ENCODE measurements around the gene LRG1.
"Not testable (repeated sequence)": the region's sequence is repeated elsewhere in the genome, so short reads cannot be mapped to it uniquely, and the experiment has no call there.

LRG1 gene

GRCh38 chr19:4527377-4527776, 12.5 kb downstream of the LRG1 start:
- not testable (repeated sequence) for DNase-seq (ENCODE audit: low read depth)

GRCh38 chr19:4525563-4526002, 14.3 kb downstream of the LRG1 start:
- no peak for DNase-seq (ENCODE audit: low read depth)

GRCh38 chr19:4524808-4525562, 14.9 kb downstream of the LRG1 start:
- DNase-seq (ENCODE audit: low read depth), result no peak

GRCh38 chr19:4523306-4524110, 16.3 kb downstream of the LRG1 start:
- no peak for DNase-seq (ENCODE audit: low read depth)

- DNase-seq (ENCODE audit: low read depth), result no peak
Observed at GRCh38 chr19:4522291-4523002, 17.4 kb downstream of the LRG1 start.

- no peak for DNase-seq (ENCODE audit: low read depth)
Observed at GRCh38 chr19:4521888-4522242, 18.0 kb downstream of the LRG1 start.

- DNase-seq (ENCODE audit: low read depth), result no peak
Observed at GRCh38 chr19:4521170-4521887, 18.5 kb downstream of the LRG1 start.

GRCh38 chr19:4519521-4520277, 20.1 kb downstream of the LRG1 start:
- DNase-seq (ENCODE audit: low read depth), result no peak

GRCh38 chr19:4519172-4519496, 20.7 kb downstream of the LRG1 start:
- no peak for DNase-seq (ENCODE audit: low read depth)

GRCh38 chr19:4518345-4519171, 21.3 kb downstream of the LRG1 start, which contains the start of gene PLIN4:
TSS of gene PLIN4 (minus strand) at chr19:4518486. CDS start at chr19:4518272, 214 bp downstream.
- DNase-seq (ENCODE audit: low read depth), result no peak

- DNase-seq (ENCODE audit: low read depth), result no peak
Observed at GRCh38 chr19:4517451-4518057, 22.3 kb downstream of the LRG1 start.

- DNase-seq (ENCODE audit: low read depth), result no peak
Observed at GRCh38 chr19:4516939-4517300, 22.9 kb downstream of the LRG1 start.

- DNase-seq (ENCODE audit: low read depth), result no peak
Observed at GRCh38 chr19:4516199-4516938, 23.5 kb downstream of the LRG1 start.

GRCh38 chr19:4515732-4516131, 24.1 kb downstream of the LRG1 start:
- DNase-seq (ENCODE audit: low read depth), result no peak

- no peak for DNase-seq (ENCODE audit: low read depth)
Observed at GRCh38 chr19:4513248-4513647, 26.6 kb downstream of the LRG1 start.

- DNase-seq (ENCODE audit: low read depth), result no peak
Observed at GRCh38 chr19:4512070-4512469, 27.8 kb downstream of the LRG1 start.

GRCh38 chr19:4511300-4512054, 28.4 kb downstream of the LRG1 start:
- no peak for DNase-seq (ENCODE audit: low read depth)

- DNase-seq (ENCODE audit: low read depth), result no peak
Observed at GRCh38 chr19:4510435-4511255, 29.2 kb downstream of the LRG1 start.

All from non-pigmented ciliary epithelial cell (primary cell).